HG03469 (cell line): ENCODE results near the gene GPR87.

Experiments
- ATAC-seq: cut with Tn5 transposase; IDR thresholded peaks from one replicate; pipeline ENCODE4 v1.9.1; 2021; ENCODE audit warnings: mild to moderate bottlenecking, moderate library complexity, moderate number of reproducible peaks; ENCODE audit not compliant: unreplicated experiment

The GPR87 gene

DNA sequence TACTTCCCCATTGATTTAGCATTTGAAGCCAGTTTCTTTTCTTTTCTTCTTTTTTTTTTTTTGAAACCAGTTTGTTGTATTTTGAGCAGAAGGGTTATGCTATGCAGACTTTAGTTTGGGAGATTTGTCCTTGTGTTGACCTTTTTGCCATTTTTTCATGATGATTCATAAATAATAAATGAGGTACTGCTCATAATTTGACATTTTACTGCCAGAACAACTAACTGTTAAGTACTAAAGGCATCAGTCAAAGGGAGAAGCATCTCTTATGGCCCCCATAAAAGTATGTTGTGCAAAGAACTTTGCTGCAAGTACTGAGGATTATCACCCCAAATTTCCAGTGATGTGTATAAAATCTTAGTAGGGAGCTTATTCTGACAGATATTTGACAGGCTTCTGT is 1.7 kb upstream of the GPR87 start:
- no peak for ATAC-seq

DNA sequence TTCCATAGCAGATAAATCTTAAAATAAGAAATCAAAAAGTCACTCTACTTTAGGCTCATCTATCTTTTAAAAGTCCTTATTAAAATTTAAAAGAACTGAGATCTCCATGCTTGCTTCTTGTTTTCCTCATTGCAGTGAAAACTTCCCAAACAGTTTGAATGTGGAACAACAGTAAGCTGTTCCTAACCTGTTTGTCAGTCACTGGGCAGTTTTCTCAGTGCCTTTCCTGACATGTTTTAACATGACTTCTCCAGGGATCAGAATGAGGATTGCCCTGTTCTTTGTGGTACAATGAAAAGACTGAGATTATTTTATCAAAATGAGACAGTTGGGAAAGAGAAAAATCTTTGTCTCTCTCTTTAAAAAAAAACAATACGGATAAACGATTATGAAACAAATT is 774 bp downstream of the GPR87 start:
- ATAC-seq, result no peak

DNA sequence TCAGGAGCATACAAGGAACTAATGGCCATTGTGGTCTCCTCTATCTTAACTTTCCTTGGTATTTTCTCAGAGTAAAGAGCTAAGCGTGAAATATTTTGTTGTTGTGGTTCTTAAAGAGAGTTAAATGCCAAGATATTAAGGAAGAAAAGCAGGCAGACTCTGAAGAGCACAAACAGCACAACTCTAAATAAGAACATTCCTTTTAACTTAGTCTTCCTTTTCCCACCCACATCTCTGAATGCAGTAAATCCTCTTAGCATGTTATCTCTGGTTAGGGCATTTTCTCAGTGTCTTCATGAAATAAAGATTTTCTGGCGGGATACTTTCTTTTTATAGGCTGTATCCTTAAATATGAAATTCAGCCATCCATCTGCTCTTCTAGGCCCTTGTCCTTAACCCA is 1.5 kb downstream of the GPR87 start:
- ATAC-seq, result no peak

DNA sequence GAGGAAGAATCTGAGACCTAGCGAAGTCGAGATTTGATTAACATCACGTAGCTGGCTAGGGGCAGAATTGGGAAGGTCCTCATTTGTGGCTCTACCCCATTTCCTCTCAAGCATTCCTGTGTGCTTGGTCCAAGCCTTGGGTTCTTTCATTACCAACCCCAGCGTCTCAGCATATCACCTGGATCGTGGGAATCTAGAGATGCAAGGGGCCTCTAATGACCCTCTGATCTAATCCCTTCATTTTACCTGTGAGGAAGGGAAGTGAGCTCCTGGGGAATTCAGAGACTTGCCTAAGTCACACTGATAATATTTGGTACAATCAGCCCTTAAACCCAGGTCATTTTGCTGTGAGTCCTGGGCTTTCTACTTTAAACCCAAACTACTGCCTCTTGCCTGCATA is 2.0 kb downstream of the GPR87 start:
- ATAC-seq, result no peak

DNA sequence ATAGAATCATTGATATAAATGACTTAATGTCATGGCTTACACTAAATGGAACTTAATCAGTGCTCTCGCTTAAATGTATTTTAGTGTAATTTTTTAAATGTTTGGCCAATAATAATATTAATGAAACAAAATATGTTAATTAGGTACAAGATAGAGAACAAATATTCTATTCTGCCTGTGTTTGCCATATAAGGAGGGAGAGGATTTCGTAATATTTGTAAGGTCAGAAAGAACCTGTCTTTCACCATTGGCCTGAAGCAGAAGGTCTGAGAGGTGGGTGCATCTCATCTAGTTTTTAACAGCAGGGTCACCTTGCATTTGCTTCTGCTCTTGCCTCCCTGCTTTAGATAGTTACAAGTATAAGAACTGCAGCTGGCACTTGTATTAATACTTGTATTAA is 2.5 kb downstream of the GPR87 start:
- no peak for ATAC-seq

DNA sequence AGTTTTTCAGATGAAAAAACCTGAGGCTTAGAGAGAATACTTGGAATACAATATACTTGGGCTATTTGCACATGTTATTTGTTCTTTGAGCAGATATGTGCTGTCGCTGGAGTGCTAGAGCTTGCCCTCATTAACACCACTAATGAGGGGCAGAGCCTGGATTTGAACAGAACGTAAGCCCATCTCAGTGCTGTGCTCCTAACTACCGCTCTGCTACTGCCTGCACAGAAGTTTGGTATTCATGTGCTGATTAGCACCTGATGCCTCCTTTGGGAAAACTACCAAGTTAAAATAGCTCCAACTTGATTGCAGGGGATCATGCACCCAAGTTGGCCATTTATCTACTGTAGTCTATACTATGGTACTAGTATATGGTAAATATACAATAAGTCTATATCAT is 3.6 kb downstream of the GPR87 start:
- no peak for ATAC-seq

DNA sequence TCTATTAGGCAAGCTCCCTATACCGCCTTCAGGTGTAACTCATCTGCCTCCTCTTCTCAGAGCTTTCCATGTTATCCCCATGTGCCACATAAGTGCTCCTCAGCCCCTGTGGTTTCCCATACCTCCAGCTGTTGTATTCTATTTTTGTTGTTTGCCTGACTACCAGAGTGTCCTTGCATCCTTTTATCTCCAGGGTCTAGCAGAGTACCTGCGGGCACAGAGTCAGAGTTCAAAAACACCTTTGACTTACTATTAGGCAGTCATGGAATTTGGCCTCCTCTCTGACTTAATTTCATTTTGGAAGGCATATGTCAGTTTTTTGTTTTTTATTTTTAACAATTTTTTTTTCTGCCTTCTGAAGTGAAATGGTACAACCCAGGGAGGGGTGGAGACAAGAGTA is 7.1 kb downstream of the GPR87 start:
- ATAC-seq, result no peak

DNA sequence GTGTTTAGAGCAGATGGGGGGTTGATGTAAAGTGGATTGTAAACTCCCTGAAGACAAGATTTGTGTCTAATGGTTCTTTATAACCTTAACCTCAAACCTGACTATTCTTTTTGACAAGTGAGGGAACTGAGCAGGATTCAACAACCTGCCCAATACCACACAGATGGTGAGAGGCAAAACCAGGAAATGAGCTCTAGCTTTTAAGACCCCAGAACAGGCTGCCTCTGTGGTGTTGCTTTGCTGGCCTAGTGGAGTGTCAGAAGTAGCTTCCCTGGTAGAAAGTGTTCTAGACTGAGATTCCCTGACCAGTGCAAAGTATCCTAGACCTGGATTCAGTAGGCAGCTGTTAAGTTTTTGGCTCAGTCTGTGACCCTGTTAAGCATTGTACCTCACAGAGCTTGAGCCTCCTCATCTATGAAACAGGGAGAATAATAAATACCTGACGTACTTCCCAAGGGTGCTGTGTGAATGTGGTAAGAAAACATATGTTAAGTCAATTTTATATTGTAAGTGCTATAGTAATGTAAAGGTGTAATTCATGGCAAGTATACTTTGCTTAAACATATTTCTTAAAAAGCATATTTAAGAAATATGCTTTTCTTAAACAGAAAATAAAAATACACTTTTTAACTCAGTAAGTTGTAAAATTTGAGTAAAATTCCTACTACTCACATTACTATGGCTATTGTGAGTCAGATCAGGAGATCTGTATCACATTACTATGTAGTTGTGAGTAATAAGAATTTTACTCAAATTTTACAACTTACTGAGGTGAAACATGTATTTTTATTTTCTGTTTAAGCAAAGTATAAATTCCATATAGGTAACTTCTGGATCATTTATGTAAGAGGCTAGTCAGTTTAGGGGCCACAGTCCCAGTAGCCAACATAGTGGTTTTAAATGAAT is 8.8 kb downstream of the GPR87 start:
- ATAC-seq, result no peak

DNA sequence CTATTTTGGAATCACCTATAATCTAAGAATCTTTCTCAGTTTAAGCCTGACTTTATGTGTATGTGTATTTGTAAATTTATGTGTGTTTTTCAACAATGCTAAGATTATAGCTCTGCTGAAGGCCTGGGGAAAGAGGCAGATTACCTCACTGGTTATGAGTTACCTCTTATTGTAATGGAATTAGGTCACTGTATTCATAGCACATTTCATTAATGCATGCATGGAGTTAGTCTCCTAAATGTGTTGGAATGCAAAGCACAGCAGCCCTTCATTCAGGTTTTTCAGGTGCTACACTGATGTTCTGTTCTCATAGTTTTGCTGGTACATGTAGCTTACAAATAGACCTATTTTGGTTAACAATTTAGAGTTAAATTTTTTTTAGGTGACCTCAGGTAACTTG is 9.5 kb downstream of the GPR87 start:
- no peak for ATAC-seq

DNA sequence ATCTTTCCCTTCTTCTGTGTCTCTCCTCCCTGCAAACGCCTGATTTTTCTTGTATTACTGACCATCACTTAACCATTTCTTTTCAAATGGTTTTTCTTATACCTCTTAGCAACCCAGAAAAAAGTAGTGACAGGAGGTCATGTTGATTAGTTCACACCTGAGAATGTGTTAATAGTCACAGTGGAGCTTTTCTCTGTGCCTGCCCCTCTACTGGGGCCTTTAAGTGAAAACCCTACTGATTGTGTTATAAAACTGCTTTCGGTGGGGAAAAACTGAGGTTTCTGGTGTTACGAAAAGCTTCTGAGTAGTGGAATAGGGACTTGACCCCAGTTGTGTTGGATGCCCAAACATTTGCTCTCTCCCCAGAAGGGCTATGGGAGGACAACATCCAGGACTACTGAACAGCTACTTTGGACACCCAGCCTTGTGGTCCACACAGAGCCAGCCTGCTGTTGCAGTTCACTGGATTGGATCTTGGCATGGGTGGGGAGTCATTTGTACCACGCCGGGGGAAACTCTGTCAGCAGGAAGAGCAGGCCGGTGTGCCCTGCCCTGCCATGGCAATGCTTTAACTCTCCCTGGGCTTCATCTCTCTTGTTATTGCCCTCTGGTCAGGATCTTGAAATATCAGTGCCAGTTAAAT is 10.3 kb downstream of the GPR87 start:
- no peak for ATAC-seq

DNA sequence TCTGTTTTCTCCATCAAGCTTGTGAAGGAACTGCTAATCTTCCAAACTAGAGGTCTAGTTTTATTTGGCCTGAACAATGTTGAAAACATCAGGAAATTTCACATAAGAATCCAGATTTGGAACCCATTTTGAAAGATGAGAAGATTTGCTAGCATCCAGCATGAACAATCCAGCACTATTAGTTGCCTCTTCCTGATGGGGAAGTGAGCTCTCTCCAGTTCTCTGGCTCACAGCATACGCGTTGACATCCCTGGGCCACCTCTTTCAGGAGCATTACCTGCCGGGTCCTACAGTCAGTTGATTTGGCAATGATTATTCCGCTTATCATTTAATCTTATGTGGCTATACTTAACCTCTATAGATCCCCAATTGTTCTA is 10.9 kb downstream of the GPR87 start:
- no peak for ATAC-seq

DNA sequence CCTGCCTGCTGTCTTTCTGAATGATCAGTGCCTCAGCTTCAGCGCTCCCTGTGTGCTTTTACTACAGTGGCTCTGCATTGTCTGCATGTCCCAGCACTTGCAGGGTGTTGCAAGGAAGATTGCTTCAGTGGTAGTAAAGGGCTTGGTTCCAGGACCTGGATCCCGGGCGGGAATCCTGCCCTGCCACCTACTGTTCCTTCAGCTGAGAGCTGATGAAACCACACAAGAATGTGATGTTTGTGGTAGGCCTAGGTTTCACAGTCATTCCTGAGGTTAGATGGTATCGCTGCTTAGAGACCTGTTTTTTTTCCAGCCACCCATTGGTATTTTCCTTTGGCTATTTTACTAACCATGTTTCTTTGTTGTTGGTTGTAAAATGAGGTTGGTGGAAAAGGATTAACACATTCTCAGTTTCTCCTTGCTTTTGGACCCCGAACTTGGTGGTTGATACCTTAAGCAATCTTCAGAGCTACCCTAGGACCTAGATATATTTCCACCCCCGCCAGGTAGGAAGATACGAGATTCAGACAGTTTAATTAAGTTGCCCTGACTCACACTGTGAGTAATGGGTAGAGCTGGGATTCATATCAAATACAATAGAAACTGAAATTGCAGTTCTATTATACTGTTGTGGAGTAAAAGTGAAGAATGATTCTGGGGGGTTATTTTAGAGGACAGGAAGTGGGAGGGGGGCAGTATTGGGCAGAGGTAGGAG is 11.4 kb downstream of the GPR87 start:
- ATAC-seq, result no peak

DNA sequence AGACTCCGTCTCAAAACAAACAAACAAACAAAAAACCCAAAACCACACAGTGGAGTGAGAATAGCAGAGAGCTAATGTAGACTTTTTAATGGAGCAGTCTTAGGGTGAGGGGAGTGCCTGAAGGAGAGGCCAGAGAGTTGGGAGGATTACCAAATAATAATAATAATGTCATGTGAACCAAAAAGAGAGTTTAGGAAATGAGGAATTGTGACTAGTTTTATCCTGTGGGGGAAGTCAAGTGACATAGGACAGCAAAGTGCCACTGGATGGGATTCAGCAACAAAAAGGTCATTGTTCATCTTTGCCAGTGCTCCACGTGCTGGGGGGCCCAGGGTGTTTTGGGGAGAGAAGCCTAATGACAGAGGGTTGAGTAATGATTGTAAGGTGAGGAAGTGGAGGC is 12.9 kb downstream of the GPR87 start:
- no peak for ATAC-seq

DNA sequence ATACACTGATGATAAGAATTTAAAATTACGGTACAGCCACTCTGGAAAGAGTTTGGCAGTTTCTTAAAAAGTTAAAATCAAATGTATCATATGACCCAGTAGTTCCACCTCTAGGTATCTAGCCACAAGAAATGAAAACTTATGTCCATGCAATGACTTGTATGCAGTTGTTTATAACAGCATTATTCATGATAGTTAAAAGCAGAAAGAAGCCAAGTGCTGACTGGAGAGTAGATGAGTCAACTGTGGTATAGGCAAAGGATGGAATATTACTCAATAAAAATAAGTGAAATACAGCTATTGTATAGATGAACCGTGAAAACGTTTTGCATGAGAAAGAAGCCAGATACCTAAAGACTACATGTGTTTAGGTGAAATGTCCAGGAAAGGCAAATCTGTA is 14.8 kb downstream of the GPR87 start:
- no peak for ATAC-seq

DNA sequence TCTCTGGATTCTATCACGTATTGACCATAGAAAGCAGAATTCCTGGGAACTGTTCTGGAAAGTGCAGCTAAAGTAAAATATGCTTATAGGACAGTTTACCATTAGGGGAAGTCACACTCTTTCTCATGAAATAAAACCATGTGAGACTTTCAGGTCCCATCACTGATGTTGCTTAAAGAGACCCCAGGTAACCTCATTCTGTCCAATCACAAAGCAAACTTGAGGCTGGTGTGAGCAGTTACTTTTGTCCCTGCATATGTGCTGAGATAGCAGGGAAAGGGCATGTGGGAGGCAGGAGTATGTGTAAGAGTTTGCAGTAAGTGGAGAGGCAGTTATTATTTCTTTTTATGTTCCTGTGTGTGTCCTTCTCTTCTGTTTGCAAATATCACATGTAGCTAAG is 16.1 kb downstream of the GPR87 start:
- ATAC-seq, result no peak

DNA sequence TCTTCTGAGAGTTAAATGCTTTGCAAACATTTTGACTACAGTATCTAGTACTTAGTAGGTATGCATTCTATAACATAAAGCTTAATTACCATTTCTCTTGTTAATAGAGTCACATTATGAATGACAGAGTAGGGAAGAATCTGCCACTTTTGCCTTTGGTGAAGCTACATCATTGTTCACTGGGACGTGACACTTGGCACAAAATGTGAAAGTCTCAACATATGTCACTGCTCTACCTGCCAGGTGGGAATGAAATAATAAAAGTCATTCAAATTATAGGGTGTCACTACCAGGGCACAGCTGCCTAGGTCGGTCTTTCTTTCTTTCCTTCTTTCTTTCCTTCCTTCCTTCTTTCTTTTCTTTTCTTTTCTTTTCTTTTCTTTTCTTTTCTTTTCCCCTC is 17.6 kb downstream of the GPR87 start:
- no peak for ATAC-seq

DNA sequence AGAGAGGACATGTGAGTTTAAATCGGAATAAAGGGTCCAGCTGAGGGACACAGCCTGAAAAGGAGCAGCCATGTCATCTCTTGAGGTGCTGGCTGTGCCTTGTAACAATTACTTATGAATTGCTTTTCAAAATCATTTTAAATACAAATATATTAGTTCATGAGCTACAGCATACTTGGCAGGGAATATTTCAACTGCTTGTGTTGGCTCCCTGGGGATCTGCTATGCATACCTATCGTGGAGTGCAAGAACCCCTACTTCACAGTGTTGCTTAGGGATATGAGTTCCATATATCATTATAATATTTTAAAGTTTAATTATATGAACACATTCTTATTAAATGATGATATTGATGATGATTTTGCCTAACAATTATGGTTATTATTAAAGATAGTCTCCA is 19.2 kb downstream of the GPR87 start:
- no peak for ATAC-seq

DNA sequence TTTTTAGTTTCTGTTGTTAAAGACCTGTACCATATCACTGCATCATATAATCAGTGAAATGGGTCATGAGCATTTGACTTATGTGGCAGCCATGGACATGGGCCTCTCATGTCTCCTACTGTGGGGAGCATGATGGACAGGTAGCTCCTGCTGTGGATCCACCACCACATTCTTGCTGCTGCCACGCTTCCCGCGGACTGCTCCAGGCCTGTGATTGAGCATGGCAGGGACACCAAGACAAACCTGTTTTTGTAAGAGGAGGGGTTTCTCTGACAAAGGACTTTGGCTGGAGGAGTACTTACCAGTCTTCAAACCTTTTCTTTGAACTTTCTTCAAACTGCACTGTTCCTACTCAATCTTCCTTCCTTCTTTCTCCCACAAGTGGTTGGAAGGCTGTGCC is 20.4 kb downstream of the GPR87 start:
- no peak for ATAC-seq

DNA sequence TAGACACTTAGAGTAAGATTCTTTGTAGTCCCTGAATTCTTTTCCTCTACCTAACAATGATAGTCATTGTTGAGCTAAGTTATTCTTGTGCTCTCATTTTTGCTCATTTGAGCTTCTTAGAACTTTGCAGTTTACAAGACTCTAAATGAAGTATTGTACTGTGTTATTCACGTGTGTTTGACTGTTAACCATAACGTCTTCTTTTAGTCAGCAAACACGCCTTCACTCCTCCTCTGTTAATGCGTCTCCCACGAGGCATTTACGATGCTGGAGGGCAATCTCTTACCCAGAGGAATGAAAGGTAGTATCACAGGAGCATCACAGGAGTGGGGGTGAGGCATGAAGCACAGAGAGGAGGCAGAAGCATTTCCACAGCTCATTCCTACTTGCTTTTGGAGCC is 23.5 kb downstream of the GPR87 start:
- ATAC-seq, result no peak

DNA sequence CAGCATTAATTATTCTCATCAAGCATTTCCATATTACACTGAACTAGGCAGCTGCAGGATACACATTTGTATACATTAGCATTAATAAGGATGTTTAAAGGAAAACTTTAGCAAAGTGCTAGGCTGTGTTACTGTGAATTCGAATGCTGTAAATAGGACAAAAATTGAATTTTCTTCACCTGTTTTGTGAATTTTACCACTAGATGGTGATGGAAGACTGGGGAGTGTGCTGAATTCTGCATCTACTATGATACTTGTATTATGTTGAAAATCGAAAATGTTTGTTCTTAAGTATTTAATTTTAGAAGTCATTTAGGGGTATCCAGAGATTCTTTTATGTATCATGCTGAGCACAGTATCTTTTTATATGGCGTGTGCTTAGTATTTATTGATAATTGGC is 25.9 kb downstream of the GPR87 start:
- no peak for ATAC-seq

DNA sequence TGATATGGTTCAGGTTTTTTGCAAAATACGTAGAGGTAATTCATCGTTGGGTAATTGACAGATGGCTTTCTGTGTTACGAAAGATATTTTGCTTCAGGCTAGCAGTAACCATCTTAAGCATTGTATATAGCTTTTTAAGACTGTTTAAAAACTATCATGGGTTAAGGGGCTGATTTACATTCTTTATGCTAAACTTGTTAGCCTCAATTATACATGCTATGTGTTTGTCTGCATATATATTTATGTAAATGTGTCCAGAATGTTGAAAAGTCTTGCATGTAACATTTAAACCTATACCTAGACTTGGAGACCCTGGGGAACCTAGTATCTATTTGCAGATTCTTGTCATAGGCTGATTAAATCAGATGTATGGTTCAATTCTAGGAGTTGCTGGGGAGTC is 27.2 kb downstream of the GPR87 start:
- no peak for ATAC-seq

DNA sequence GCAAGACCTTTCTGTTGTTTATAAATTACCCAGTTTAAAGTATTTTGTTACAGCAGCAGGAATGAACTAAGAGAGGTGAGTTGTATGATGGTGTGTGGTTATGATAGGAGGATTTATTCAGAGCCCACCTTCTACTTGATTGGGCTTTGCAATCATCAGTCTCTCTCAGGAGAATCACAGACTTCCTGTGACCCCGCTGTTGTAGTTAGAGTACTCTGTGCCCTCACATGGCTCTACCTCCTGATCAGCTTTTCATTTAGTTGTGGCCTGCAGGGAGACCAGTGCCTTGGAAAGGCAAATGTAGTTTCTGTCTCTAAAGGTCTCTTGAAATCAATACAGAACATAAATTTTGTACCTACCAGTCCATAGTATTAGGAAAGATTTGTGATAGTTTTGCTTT is 30.7 kb downstream of the GPR87 start:
- no peak for ATAC-seq
